ENCODE measurements around the gene PDK2. TPM values are rescaled to one million over a fixed set of nuclear protein-coding genes. Genes with fewer than 3 reads are reported as not detected.
"Not testable (repeated sequence)": the region's sequence is repeated elsewhere in the genome, so short reads cannot be mapped to it uniquely, and the experiment has no call there.

PDK2 gene
- total and polyA plus RNA-seq, 2 experiments from 2014 or later = 30.2 to 48.1 TPM

- Histone ChIP-seq H3K79me2 (ENCODE audit: insufficient read depth) (peaks cover 86% of the 10 kb centered on the region), H3K4me1 (ENCODE audit: insufficient read depth) (peaks cover 74% of the 10 kb centered on the region), H3K36me3 (ENCODE audit: low read depth) (no peaks in the 10 kb centered on the region)
Measured at GRCh38 chr17:50059256-50059655, 35.9 kb upstream of the PDK2 start.

DNA sequence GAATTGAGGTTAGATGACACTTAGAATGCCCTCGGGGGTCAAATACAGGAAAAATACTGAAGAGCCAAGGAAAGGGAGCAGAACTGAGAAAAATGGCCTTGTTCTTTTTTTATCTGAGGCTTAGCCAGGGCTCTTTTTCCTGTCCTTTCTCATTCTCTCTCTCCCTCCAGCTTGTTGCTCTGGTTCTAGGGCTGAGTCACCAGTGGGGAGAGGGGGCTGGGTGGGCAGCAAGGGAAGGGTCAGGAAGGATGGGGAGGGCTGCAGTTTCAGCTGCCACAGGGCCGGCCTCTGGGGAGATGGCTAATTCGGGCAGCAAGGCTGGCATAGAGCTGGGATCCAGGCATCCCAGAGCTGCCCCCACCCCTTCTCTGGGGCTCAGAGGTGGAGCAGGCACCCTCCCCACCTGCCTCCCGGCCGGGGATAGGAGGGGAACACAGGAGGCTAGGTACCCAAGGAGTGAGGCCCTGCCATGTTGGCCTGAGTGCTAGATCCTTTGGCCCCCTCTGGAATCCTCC is 35.3 kb upstream of the PDK2 start:
- Histone ChIP-seq H3F3A (ENCODE audit: insufficient read depth) (peaks cover 76% of the 10 kb centered on the region), H3K4me1 (ENCODE audit: insufficient read depth) (peaks cover 73% of the 10 kb centered on the region), H3K27ac (peak overlapping the region; percentile 97), H3K79me2 (ENCODE audit: insufficient read depth) (peaks cover 80% of the 10 kb centered on the region), H3K4me3 (peak overlapping the region; percentile 83), H3K36me3 (ENCODE audit: low read depth) (no peaks in the 10 kb centered on the region), H3K9ac (peak overlapping the region; percentile 83), H3K4me2 (ENCODE audit: unreplicated experiment) (peak overlapping the region; percentile 90), H4K20me1 (ENCODE audit: insufficient read depth) (no peaks in the 10 kb centered on the region), H3K9me2 (ENCODE audit: insufficient read depth) (no peaks in the 10 kb centered on the region), H3K27me3 (replicated peaks; ENCODE audit: insufficient read depth) (no peaks in the 10 kb centered on the region), H2AFZ (no peak overlapping the region), H3K9me3 (ENCODE audit: low read depth) (no peaks in the 10 kb centered on the region)
- in situ Hi-C loops (cut with MboI) = no loop called here
- DNase-seq = peak; percentile 59
- 66 to 67% methylated on average over 4 to 5 of the region's 5 CpGs for WGBS, 2 experiments (ENCODE audit: low coverage in 1 of 2, low lambda C conversion rate in 2 of 2, missing lambda C conversion rate in 2 of 2)
- TF ChIP-seq EZH2 (IDR thresholded peaks at IDR 0.05; ENCODE audit: insufficient read depth, poor library complexity, severe bottlenecking) (no peak), EZH2phosphoT487 (IDR thresholded peaks at IDR 0.05; ENCODE audit: insufficient read depth, low read depth) (no peak)

More at GRCh38 chr17:50059256-50059655, 35.9 kb upstream of the PDK2 start:
- Histone ChIP-seq H3K9ac (peak overlapping the region; percentile 83), H3K27ac (peak overlapping the region; percentile 97), H3K4me2 (ENCODE audit: unreplicated experiment) (peak overlapping the region; percentile 90), H3F3A (ENCODE audit: insufficient read depth) (peaks cover 75% of the 10 kb centered on the region), H3K27me3 (replicated peaks; ENCODE audit: insufficient read depth) (no peaks in the 10 kb centered on the region), H3K9me2 (ENCODE audit: insufficient read depth) (no peaks in the 10 kb centered on the region), H4K20me1 (ENCODE audit: insufficient read depth) (no peaks in the 10 kb centered on the region), H2AFZ (no peak overlapping the region), H3K4me3 (peak overlapping the region; percentile 83), H3K9me3 (ENCODE audit: low read depth) (no peaks in the 10 kb centered on the region)
- no peak for TF ChIP-seq EZH2phosphoT487 (IDR thresholded peaks at IDR 0.05; ENCODE audit: insufficient read depth, low read depth)
- TF ChIP-seq EZH2 (IDR thresholded peaks at IDR 0.05; ENCODE audit: insufficient read depth, poor library complexity, severe bottlenecking) = no peak
- WGBS, 2 experiments (ENCODE audit: low coverage in 1 of 2, low lambda C conversion rate in 2 of 2, missing lambda C conversion rate in 2 of 2) = 75 to 77% methylated on average over 4 of the region's 4 CpGs
- in situ Hi-C loops (cut with MboI) = no loop called here
- no peak for DNase-seq

GRCh38 chr17:50060951-50061712 is 34.0 kb upstream of the PDK2 start:
- Histone ChIP-seq H3K79me2 (ENCODE audit: insufficient read depth) (peaks cover 77% of the 10 kb centered on the region), H3K4me2 (ENCODE audit: unreplicated experiment) (peak overlapping the region; percentile 90), H4K20me1 (ENCODE audit: insufficient read depth) (no peaks in the 10 kb centered on the region), H3K4me3 (peak overlapping the region; percentile 24), H3K9me2 (ENCODE audit: insufficient read depth) (no peaks in the 10 kb centered on the region), H3F3A (ENCODE audit: insufficient read depth) (peaks cover 84% of the 10 kb centered on the region), H3K36me3 (ENCODE audit: low read depth) (no peaks in the 10 kb centered on the region; the same call in 1 of the 2 replicates), H3K4me1 (ENCODE audit: insufficient read depth) (peaks cover 85% of the 10 kb centered on the region), H2AFZ (no peak overlapping the region), H3K9me3 (ENCODE audit: low read depth) (no peaks in the 10 kb centered on the region), H3K27ac (peak overlapping the region; percentile 97), H3K27me3 (replicated peaks; ENCODE audit: insufficient read depth) (no peaks in the 10 kb centered on the region), H3K9ac (peak overlapping the region; percentile 83)
- TF ChIP-seq EZH2 (IDR thresholded peaks at IDR 0.05; ENCODE audit: insufficient read depth, poor library complexity, severe bottlenecking) = no peak
- no peak for TF ChIP-seq EZH2phosphoT487 (IDR thresholded peaks at IDR 0.05; ENCODE audit: insufficient read depth, low read depth)
- in situ Hi-C loops (cut with MboI) = no loop called here
- DNase-seq = peak; percentile 70
- WGBS, 2 experiments (ENCODE audit: low coverage in 1 of 2, low lambda C conversion rate in 2 of 2, missing lambda C conversion rate in 2 of 2) = 93 to 99% methylated on average over 9 of the region's 9 CpGs

- DNase-seq; H3K36me3 ChIP-seq (ENCODE audit: low read depth); H3K27me3 ChIP-seq (replicated peaks; ENCODE audit: insufficient read depth); H4K20me1 ChIP-seq (ENCODE audit: insufficient read depth); in situ Hi-C loops (cut with MboI); H2AFZ ChIP-seq; H3K9me3 ChIP-seq (ENCODE audit: low read depth); H3K9me2 ChIP-seq (ENCODE audit: insufficient read depth): not testable (repeated sequence)
- peak overlapping the region; percentile 90 for H3K4me2 ChIP-seq (ENCODE audit: unreplicated experiment)
- 71 to 77% methylated on average over 10 of the region's 10 CpGs for WGBS, 2 experiments (ENCODE audit: low coverage in 1 of 2, low lambda C conversion rate in 2 of 2, missing lambda C conversion rate in 2 of 2)
- H3F3A ChIP-seq (ENCODE audit: insufficient read depth) = peaks cover 88% of the 10 kb centered on the region
- H3K4me1 ChIP-seq (ENCODE audit: insufficient read depth) = peaks cover 90% of the 10 kb centered on the region
- peak overlapping the region; percentile 83 for H3K9ac ChIP-seq
- H3K27ac ChIP-seq = peak overlapping the region; percentile 97
- H3K79me2 ChIP-seq (ENCODE audit: insufficient read depth) = peaks cover 77% of the 10 kb centered on the region
- peak overlapping the region; percentile 24 for H3K4me3 ChIP-seq
Measured at GRCh38 chr17:50061713-50062045, 33.5 kb upstream of the PDK2 start.

Measured in GM23248 (cell line).